T-cell (primary cell): ENCODE data around the gene FADS1. TPM values are rescaled to one million over a fixed set of nuclear protein-coding genes. Genes with fewer than 3 reads are reported as not detected.

Experiments
- ATAC-seq, 4 experiments: fragments of 200-7000 bp in 3 of 4; fragments of 150-1000 bp in 1 of 4; cut with Tn5 transposase; replicated peaks in 1 of 4; 1 replicate in 3 of 4; 2 replicates in 1 of 4; pipeline ENCODE4 v1.10.0; 2021; ENCODE audit warnings: moderate library complexity in 3 of 4, mild to moderate bottlenecking in 2 of 4, moderate number of reproducible peaks in 1 of 4
- CTCF ChIA-PET, 2 donors: fragments of 300-600 bp; sonication (Branson Sonifier 250); formaldehyde crosslinking; loops; one replicate each; lab custom pipeline; 2022; ENCODE audit warnings: antibody characterized with exemption in 2 of 2; lab: Charles Lee
- POLR2A ChIA-PET, 2 donors: fragments of 300-600 bp; sonication (Branson Sonifier 250); formaldehyde crosslinking; loops; one replicate each; lab custom pipeline; 2022; ENCODE audit warnings: antibody characterized with exemption in 2 of 2; lab: Charles Lee
- DNase-seq, 35 experiments: peaks; one replicate each; pipeline versions ENCODE4 v3.0.0 to v3.0.0-alpha.2; 2013 to 2023
- H3K27ac ChIP-seq: one replicate; pipeline ENCODE4 v1.5.1; 2013; ENCODE audit warnings: low read length
- H3K27me3 ChIP-seq, 2 experiments: replicated peaks in 1 of 2; 1 replicate in 1 of 2; 2 replicates in 1 of 2; pipeline versions ENCODE4 v1.6.1 to v1.7.0; 2013; ENCODE audit warnings: low read length in 1 of 2, mixed read lengths in 1 of 2; ENCODE audit not compliant: control insufficient read depth in 2 of 2, insufficient read depth in 2 of 2; ENCODE audit errors: extremely low read depth in 1 of 2
- H3K36me3 ChIP-seq, 2 donors: 1 replicate in 1 of 2; 2 replicates in 1 of 2; pipeline versions ENCODE4 v1.6.1 to v1.7.0; 2013; ENCODE audit warnings: low read length in 1 of 2; ENCODE audit not compliant: control insufficient read depth in 2 of 2, insufficient read depth in 1 of 2; ENCODE audit errors: extremely low read depth in 1 of 2
- H3K4me1 ChIP-seq, 2 experiments: 1 replicate in 1 of 2; 2 replicates in 1 of 2; pipeline versions ENCODE4 v1.6.1 to v1.7.0; 2013; ENCODE audit warnings: low read length in 2 of 2, mixed read lengths in 1 of 2; ENCODE audit not compliant: insufficient read depth in 2 of 2, control insufficient read depth in 1 of 2; ENCODE audit errors: extremely low read depth in 1 of 2
- H3K4me3 ChIP-seq, 2 donors: 1 replicate in 1 of 2; 2 replicates in 1 of 2; pipeline versions ENCODE4 v1.5.1 to v1.7.0; 2013; ENCODE audit warnings: mild to moderate bottlenecking in 2 of 2, low read length in 1 of 2, moderate library complexity in 1 of 2; ENCODE audit not compliant: control insufficient read depth in 1 of 2; ENCODE audit errors: extremely low read depth in 1 of 2
- H3K9me3 ChIP-seq: 2 replicates; pipeline ENCODE4 v1.7.0; 2013
- H3K27ac Mint-ChIP-seq, 2 donors: one replicate each; pipeline ENCODE4 v1.8.0; 2020 to 2021; ENCODE audit warnings: mild to moderate bottlenecking in 2 of 2, mixed read lengths in 2 of 2
- H3K27me3 Mint-ChIP-seq, 2 donors: one replicate each; pipeline ENCODE4 v1.8.0; 2021 to 2022; ENCODE audit warnings: mixed read lengths in 2 of 2
- H3K36me3 Mint-ChIP-seq: one replicate; pipeline ENCODE4 v1.8.0; 2021; ENCODE audit warnings: mixed read lengths
- H3K4me1 Mint-ChIP-seq, 3 donors: one replicate each; pipeline ENCODE4 v1.8.0; 2020 to 2022; ENCODE audit warnings: mixed read lengths in 3 of 3, mild to moderate bottlenecking in 1 of 3
- H3K4me3 Mint-ChIP-seq, 3 donors: one replicate each; pipeline ENCODE4 v1.8.0; 2020 to 2022; ENCODE audit warnings: mild to moderate bottlenecking in 3 of 3, mixed read lengths in 3 of 3, moderate library complexity in 3 of 3
- H3K9me3 Mint-ChIP-seq, 3 donors: one replicate each; pipeline ENCODE4 v1.8.0; 2020 to 2022; ENCODE audit warnings: mixed read lengths in 3 of 3
- WGBS: methylation state at CpG from one replicate; pipeline ENCODE4 v1.1.5; 2013; ENCODE audit warnings: missing lambda C conversion rate; ENCODE audit not compliant: insufficient coverage; 5-methylcytosine and 5-hydroxymethylcytosine counted together
- total RNA-seq, 35 experiments: library from RNA in 6 of 35; stranded (reverse) in 6 of 35; fragments of 120-200 nt in 1 of 35; gene quantifications; one replicate each; pipeline versions ENCODE4 v1.2.1 to v1.2.4 and lab custom pipeline; 2013 to 2026

FADS1 gene
- total RNA-seq, 5 donors from 2014 or later (not counting 1 experiment from before 2014, with no cell fraction given), result 1.9 to 8.8 (median 2.9) TPM

- peak overlapping the region; percentile 94 for H3K27ac ChIP-seq
- Mint-ChIP-seq H3K27me3 (no peaks in the 10 kb centered on the region), H3K27ac (peak overlapping the region; percentile 49 to 98), H3K36me3 (peaks cover 23% of the 10 kb centered on the region), H3K9me3 (no peaks in the 10 kb centered on the region), H3K4me3 (peak overlapping the region; percentile 83 to 98 (median 89)), H3K4me1 (peaks cover 27 to 43% (median 40%) of the 10 kb centered on the region in 3 donors)
- peak overlapping the region; percentile 73 to 76 for H3K4me3 ChIP-seq
- CTCF ChIA-PET, result interaction anchor here (0.5 to 2.1 kb wide), 7 partner anchors 8 to 545 kb away, joined by 3 to 9 read pairs (median 6); partner anchors contain the start of gene ASRGL1 (in 1 of the 2)
- H3K9me3 ChIP-seq, result no peaks in the 10 kb centered on the region
- H3K4me1 ChIP-seq, result peaks cover 8 to 25% of the 10 kb centered on the region in 2 experiments
- DNase-seq (no peak), ATAC-seq (peak in 3 of 4 experiments; percentile 1 to 16 (median 14))
- peaks cover under 1 to 25% of the 10 kb centered on the region in 2 donors for H3K36me3 ChIP-seq
- POLR2A ChIA-PET, result interaction anchor here (0.6 to 0.8 kb wide), 4 partner anchors 8 to 749 kb away, joined by 3 to 6 read pairs (median 3); partner anchors contain the start of gene BEST1 (in 1 of the 2)
- H3K27me3 ChIP-seq, result no peaks in the 10 kb centered on the region
- 7% methylated on average over 19 of the region's 29 CpGs for WGBS
Observed at GRCh38 chr11:61793083-61793828, 23.5 kb downstream of the FADS1 start.

GRCh38 chr11:61792310-61793082, 24.3 kb downstream of the FADS1 start, which contains the start of the genes FEN1 and TMEM258:
FEN1 (plus strand) TSS chr11:61792911; CDS start chr11:61795362, 2,451 bp downstream.
TMEM258 (minus strand) TSS chr11:61792599; CDS start chr11:61792558, 41 bp downstream.
- peaks cover 6 to 33% of the 10 kb centered on the region in 2 donors for H3K36me3 ChIP-seq
- ATAC-seq (peak; percentile 90 to 94 (median 93)), DNase-seq (peak; percentile 79 to 91 (median 83))
- H3K27me3 ChIP-seq, result no peaks in the 10 kb centered on the region
- peaks cover 27 to 43% (median 40%) of the 10 kb centered on the region in 3 donors for H3K4me1 Mint-ChIP-seq
- under 1% methylated on average over 55 of the region's 61 CpGs for WGBS
- POLR2A ChIA-PET, result interaction anchor here (0.6 to 0.8 kb wide), 5 partner anchors 9 to 750 kb away, joined by 3 to 6 read pairs (median 3); partner anchors contain the start of gene BEST1 (in 1 of the 2)
- peaks cover 26% of the 10 kb centered on the region for H3K36me3 Mint-ChIP-seq
- peak within 1 kb of the TSS; percentile 94 for H3K27ac ChIP-seq
- peak within 1 kb of the TSS; percentile 95 to 98 for H3K27ac Mint-ChIP-seq
- H3K4me3 Mint-ChIP-seq, result peak within 1 kb of the TSS; percentile 83 to 98 (median 89)
- H3K9me3 ChIP-seq, result no peaks in the 10 kb centered on the region
- CTCF ChIA-PET, result interaction anchor here (0.5 to 2.1 kb wide), 9 partner anchors 9 to 545 kb away, joined by 3 to 8 read pairs (median 4); partner anchors contain the start of gene ASRGL1 (in 1 of the 2)
- H3K4me1 ChIP-seq, result peaks cover 8 to 25% of the 10 kb centered on the region in 2 experiments
- H3K4me3 ChIP-seq, result peak within 1 kb of the TSS; percentile 73 to 76
- H3K9me3 Mint-ChIP-seq, result no peaks in the 10 kb centered on the region
- no peaks in the 10 kb centered on the region for H3K27me3 Mint-ChIP-seq

GRCh38 chr11:61791737-61792309, 25.0 kb downstream of the FADS1 start:
- Mint-ChIP-seq H3K27ac (peak overlapping the region; percentile 95 to 98), H3K4me3 (peak overlapping the region; percentile 83 to 98 (median 89)), H3K9me3 (no peaks in the 10 kb centered on the region), H3K4me1 (peaks cover 27 to 38% (median 33%) of the 10 kb centered on the region in 3 donors), H3K36me3 (peaks cover 26% of the 10 kb centered on the region), H3K27me3 (no peaks in the 10 kb centered on the region)
- 0% methylated on average over 8 of the region's 14 CpGs for WGBS
- Histone ChIP-seq H3K27me3 (no peaks in the 10 kb centered on the region), H3K9me3 (no peaks in the 10 kb centered on the region), H3K4me1 (peaks cover 8 to 25% of the 10 kb centered on the region in 2 experiments), H3K27ac (peak overlapping the region; percentile 94), H3K36me3 (peaks cover 13 to 39% of the 10 kb centered on the region in 2 donors), H3K4me3 (peak overlapping the region; percentile 73 to 76)
- ChIA-PET CTCF (interaction anchor here (0.6 to 1.9 kb wide), 3 partner anchors 23 to 546 kb away, joined by 3 to 7 read pairs (median 3); partner anchors contain the start of gene ASRGL1 (in 1 of the 2)), POLR2A (interaction anchor here (0.6 to 0.7 kb wide), 2 partner anchors 11 to 26 kb away, joined by 3 to 4 read pairs; no protein-coding TSS in a partner anchor)
- ATAC-seq (peak in 3 of 4 experiments; percentile 1 to 12 (median 6)), DNase-seq (peak in 19 of 35 experiments; percentile 20 to 62 (median 38))

GRCh38 chr11:61787928-61788491, 28.8 kb downstream of the FADS1 start:
- H3K36me3 ChIP-seq, result peaks cover 29 to 59% of the 10 kb centered on the region in 2 donors
- Mint-ChIP-seq H3K27ac (no peak overlapping the region), H3K36me3 (peaks cover 38% of the 10 kb centered on the region)

GRCh38 chr11:61785837-61786402, 30.9 kb downstream of the FADS1 start:
- ChIA-PET CTCF (interaction anchor here in 1 of 2 donors (1.6 kb wide), 1 partner anchor 12 kb away, joined by 4 read pairs; no protein-coding TSS in a partner anchor), POLR2A (no interaction called here)
- ATAC-seq (no peak), DNase-seq (no peak)
- Mint-ChIP-seq H3K4me1 (peaks cover 10 to 15% (median 14%) of the 10 kb centered on the region in 3 donors), H3K9me3 (no peaks in the 10 kb centered on the region), H3K36me3 (peaks cover 38% of the 10 kb centered on the region), H3K4me3 (no peak overlapping the region), H3K27me3 (no peaks in the 10 kb centered on the region), H3K27ac (no peak overlapping the region)
- 89% methylated on average over 6 of the region's 11 CpGs for WGBS
- Histone ChIP-seq H3K27me3 (no peaks in the 10 kb centered on the region), H3K4me1 (peaks cover 0 to 4% of the 10 kb centered on the region in 2 experiments), H3K9me3 (no peaks in the 10 kb centered on the region), H3K27ac (no peak overlapping the region), H3K36me3 (peaks cover 29 to 59% of the 10 kb centered on the region in 2 donors), H3K4me3 (no peak overlapping the region)

More at GRCh38 chr11:61787928-61788491, 28.8 kb downstream of the FADS1 start:
- peaks cover 21 to 31% (median 29%) of the 10 kb centered on the region in 3 donors for H3K4me1 Mint-ChIP-seq
- H3K27me3 ChIP-seq, result no peaks in the 10 kb centered on the region
- ATAC-seq, result no peak
- H3K9me3 ChIP-seq, result no peaks in the 10 kb centered on the region
- H3K27me3 Mint-ChIP-seq, result no peaks in the 10 kb centered on the region
- peaks cover 3 to 18% of the 10 kb centered on the region in 2 experiments for H3K4me1 ChIP-seq
- H3K9me3 Mint-ChIP-seq, result no peaks in the 10 kb centered on the region
- CTCF ChIA-PET, result interaction anchor here in 1 of 2 donors (1.0 kb wide), 1 partner anchor 10 kb away, joined by 5 read pairs; no protein-coding TSS in a partner anchor
- no peak overlapping the region for H3K4me3 ChIP-seq
- POLR2A ChIA-PET, result no interaction called here
- DNase-seq, result peak in 1 of 35 experiments; percentile 29
- no peak overlapping the region for H3K4me3 Mint-ChIP-seq
- 92% methylated on average over 2 of the region's 9 CpGs for WGBS
- H3K27ac ChIP-seq, result no peak overlapping the region
